HG03558 (cell line): ENCODE data around the gene SHISA9.
"Not testable (repeated sequence)": the region's sequence is repeated elsewhere in the genome, so short reads cannot be mapped to it uniquely, and the experiment has no call there.

ENCODE experiments used
- ATAC-seq: cut with Tn5 transposase; IDR thresholded peaks from one replicate; pipeline ENCODE4 v1.9.1; 2021; ENCODE audit warnings: moderate number of reproducible peaks; ENCODE audit not compliant: unreplicated experiment; ENCODE audit errors: extremely low read depth

Gene SHISA9

GRCh38 chr16:12899529-12900143 lies 1.8 kb upstream of the SHISA9 start:
- no peak for ATAC-seq

- ATAC-seq = no peak
Measured at GRCh38 chr16:12900156-12900555, 1.2 kb upstream of the SHISA9 start.

DNA sequence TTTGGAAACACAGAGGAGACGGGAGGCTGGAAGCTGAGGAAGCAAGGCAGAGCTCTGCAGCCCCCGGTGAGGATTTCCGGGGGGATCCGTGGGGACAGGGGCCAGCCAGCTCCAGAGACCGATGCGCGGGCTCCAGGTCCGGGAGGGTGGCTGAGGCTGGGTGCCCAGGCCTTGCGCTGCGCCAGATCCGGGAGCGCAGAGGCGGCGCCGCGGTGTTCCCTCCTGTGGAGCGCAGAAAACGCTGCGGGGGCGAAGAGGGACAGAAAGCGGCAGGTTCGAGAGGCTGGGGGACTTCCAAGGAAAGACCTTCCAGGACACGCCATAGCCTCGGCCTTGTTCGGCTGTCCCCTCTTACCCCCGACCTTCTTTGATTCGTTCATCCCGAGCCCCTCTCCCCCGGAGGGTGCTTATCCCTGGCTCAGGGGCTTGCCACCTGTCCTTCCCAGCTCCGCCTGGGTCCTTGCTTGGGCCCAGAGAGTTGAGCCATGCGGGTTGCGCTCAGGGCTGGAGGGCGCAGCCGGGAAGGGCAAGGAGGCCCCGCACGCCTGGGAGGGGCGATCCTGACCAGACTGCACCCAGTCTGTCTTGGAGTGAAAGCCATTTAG lies 697 bp upstream of the SHISA9 start:
- ATAC-seq = no peak

DNA sequence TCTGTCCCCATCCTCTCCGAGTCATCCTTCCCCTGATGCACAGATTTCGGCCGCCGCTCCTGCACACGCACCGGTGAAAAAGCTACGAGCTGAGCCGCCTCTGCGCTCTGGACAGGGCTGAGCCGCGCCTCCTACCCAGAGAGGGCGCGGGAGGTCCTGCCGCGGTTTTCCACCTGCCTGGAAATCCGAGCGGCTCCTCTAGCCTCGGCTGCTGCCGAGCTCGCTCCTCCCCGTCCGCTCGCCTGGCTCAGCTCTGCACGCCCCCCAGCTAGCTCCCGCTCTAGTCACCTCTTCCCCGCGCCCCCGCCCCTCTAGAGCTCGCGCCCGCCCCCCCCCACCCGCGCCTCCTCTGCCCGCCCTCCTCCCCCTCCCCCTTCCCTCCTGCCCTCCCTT lies 198 bp upstream of the SHISA9 start:
- no peak for ATAC-seq

GRCh38 chr16:12902511-12903372 lies 1.3 kb downstream of the SHISA9 start:
- ATAC-seq = no peak

DNA sequence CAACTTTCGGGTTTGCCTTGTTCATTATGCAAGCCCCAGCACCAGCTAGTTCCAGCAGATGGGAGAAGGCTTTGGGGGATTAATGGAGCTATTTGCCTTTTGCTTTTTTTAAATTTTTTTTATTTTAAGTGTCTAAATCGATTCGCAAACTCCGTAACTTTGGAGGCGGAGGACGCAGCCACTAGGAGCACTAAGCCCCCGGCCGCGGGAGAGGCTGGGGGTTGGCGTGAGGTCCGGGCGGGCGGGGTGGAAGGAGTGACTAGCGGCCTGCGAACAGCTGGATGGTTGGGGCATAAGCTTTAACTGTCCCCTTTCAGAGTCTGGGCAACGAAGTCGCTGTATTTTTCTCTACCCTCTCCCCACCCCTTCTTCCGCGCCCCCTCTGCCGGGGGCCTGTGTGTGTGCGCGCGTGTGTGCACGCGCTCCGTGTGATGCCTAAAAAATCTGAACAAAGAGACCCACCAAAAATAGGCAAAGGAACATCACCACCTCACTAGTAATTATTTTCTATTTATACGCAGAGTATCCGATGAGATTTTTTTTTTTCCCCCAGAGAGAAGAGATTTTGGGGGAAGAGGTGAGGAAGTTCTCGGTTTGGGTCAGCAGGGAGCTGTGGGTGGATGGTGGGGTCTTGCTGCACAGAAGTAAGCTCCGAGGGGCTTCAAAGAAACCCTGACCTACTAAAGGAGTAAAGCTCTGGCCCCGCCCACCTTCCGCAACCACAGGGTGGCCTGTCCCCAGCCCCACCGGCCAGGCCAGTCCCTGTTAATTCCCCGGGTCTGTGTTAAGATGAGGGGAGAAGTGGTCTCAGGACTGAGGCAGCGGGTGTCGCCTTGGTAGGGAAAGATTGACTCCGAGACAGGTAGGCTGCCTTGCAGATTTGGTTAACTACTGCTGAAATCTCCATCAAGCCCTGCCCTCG lies 2.3 kb downstream of the SHISA9 start:
- no peak for ATAC-seq

- ATAC-seq = no peak
Measured at GRCh38 chr16:12904329-12904671, 2.9 kb downstream of the SHISA9 start.

GRCh38 chr16:12906271-12906670 lies 4.9 kb downstream of the SHISA9 start:
- no peak for ATAC-seq

GRCh38 chr16:12906765-12907516 lies 5.5 kb downstream of the SHISA9 start:
- ATAC-seq = no peak

GRCh38 chr16:12907670-12908233 lies 6.4 kb downstream of the SHISA9 start:
- no peak for ATAC-seq

DNA sequence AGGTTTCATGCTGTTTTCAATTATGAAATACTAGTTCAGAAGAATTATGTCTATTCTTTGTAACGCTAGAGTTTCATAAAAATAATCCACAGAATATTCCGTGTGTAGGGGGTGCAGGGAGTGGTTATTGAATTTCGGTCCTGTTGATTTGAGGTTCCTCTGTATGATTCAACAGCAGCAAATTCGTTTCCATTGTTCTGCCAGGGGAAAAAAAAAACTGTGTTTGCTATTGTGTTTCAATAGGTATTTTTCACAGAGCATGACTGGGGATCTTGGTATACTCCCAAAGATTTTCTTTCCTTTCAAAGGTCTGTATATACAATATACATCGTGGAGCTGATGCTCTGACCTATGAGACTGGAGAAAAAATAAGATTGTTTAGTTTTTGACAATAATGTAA lies 15.8 kb downstream of the SHISA9 start:
- no peak for ATAC-seq

DNA sequence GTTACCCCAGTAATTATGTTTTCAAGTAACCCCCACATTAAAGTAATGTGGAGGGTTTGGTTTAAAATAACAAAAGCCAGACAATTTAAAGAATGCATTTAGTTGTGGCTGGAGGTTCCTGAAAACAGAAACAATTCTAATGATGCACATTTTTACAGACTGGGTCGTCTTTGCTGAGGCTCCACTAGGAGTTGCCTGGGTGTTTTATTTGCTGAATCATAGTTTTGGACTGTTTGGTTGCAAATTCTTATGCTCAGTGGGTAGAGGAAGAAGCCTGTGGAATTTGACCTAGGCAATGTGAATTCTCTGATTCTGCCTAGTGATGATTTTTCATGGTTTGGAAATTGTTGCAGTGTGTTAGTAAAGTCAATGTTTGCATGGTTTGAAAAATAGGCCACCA lies 16.3 kb downstream of the SHISA9 start:
- no peak for ATAC-seq

DNA sequence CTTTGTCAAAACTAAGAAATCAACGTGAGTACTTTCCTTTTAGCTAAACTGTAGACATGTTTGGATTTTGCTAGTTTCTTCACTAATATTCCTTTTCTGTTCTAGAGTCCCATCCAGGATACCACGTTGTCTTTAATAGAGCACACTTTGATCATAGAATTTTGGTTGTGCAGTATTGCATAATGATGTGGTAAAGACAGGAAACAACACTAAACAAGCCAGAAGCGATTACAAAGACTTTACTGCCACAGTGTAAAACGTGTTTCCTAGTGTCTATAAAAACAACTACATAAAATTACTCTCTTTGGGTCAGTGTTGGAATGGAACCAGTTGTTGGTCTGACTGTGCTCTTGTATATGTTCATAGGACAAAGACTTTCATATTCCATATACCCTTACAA lies 19.3 kb downstream of the SHISA9 start:
- no peak for ATAC-seq

DNA sequence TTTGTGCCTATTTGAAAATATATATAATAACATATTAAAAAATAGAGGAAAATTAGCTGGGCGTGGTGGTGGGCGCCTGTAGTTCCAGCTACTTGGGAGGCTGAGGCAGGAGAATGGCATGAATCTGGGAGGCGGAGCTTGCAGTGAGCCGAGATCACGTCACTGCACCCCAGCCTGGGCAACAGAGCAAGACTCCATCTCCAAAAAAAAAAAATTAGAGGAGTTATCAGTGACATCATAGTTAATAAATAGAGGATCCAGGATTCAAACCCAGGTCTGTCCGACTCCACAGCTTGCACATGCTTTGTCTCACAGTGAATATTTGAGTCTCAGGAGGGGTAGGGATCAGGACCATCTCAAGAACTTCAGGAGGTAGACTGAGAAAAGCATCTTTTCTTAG lies 22.2 kb downstream of the SHISA9 start:
- not testable (repeated sequence) for ATAC-seq

- no peak for ATAC-seq
Measured at GRCh38 chr16:12925026-12925800, 23.8 kb downstream of the SHISA9 start.

DNA sequence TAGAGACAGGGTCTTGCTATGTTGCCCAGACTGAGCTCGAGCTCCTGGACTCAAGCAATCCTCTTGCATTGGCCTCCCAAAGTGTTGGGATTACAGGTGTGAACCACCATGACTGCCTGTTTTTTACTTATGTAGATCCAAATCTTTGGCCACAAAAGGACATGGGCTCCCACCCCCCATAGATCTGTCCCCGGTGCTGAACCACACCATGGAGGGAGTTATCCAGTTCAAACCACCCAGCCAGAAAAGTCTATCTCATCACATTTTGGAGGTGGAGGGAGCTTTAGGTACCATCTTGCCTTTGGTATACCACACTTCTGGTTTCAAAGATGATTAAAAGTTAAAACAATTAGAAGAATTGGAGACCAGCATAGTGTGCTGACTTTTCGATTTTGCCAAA lies 26.2 kb downstream of the SHISA9 start:
- no peak for ATAC-seq

DNA sequence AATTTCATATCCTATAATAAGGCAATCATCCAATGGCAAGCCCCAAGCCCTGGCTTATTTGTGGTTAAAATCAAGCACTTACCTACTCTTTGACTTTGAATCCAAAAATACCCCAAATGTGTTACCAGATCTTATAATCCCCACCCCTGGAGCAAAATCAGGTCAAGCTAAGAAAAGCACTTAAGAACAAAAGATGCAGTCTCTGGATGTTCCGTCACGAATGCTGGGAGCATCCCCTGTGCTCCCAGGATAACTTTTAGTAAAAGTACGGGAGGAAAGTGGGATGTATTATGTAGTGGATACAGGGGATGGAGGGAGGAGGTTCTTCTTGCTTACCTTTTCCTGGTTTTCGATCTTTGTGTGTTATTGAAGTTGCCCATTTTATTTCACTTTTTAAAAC lies 29.5 kb downstream of the SHISA9 start:
- ATAC-seq = no peak

GRCh38 chr16:12936391-12936790 lies 35.0 kb downstream of the SHISA9 start:
- no peak for ATAC-seq

- no peak for ATAC-seq
Measured at GRCh38 chr16:12941896-12942295, 40.5 kb downstream of the SHISA9 start.
